Stimulated activated CD8-positive, alpha-beta memory T cell treated with anti-CD3 and anti-CD28 coated beads, Interleukin-12 subunit alpha, Interleukin-12 subunit beta, amount 100 ng/mL, for 24 hours (primary cell): Measurements from ENCODE around the gene DNAI2.

Experiments used
- DNase-seq: peaks from one replicate; pipeline ENCODE4 v3.0.0-alpha.2; 2020; ENCODE audit errors: extremely low read depth

DNAI2 gene

DNA sequence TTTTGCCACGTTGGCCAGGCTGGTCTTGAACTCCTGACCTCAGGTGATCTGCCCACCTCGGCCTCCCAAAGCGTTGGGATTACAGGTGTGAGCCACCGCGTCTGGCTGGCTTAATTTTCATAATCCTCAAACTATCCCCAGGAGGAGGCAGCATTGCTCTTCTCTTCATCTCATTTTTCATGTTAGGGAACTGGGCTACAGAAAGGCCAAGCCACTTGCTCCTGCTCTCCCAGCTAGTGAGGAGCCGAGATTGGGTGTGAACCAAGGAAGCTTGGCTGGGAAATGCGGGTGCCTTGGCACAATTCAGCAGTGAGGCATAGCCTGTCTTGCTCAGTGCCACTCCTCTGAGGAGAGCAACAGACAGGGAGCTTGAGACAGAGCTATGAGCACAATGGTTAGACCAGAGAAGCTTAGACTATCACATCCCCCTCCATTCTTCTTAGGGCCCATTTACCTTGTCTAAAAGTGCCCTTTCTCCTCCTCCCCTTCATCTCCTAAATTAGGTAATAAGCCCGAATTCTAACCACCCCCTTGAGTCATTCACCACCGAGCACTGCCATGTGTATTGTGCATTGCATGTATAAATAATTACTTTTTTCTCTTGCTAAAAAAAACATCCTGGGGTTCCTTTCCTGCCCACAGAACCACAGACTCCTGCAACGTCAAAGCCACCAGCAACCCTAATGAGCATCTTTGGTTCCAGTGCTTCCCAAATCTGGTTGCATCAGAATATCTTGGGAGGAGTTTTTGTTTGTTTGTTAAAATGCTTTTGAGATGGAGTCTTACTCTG, 32.0 kb downstream of the DNAI2 start:
- no peak for DNase-seq

DNA sequence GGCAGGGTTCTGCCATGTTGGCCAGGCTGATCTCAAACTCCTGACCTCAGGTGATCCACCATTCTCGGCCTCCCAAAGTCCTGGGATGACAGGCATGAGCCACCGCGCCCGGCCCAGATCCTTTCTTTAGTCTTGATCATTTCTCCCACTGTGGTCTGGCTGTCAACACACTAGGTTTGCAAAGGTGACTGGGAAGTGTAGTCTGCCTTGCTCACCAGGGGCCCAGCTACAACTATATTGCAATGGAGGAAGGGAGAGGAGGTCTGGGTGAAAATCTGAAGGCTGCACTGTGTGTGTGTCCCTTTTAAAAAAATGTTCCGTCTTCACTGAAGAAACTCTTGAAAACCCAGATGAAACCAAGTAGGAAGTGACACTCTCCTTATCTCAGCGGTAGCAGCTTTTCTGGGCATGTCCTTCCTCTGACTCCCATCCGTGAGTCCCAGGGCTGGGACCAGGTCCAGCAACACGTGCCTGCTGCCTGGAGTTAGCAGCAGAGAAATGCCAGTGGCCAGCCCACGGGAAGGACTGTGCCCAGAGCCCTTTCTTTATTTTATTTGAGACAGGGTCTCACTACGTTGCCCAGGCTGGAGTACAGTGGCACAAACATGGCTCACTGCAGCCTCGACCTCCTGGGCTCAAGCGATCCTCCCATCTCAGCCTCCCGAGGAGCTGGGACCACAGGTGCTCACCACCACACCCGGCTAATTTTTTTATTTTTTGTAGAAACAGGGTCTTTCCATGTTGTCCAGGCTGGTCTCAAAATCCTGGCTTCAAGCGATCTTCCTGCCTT, 34.1 kb downstream of the DNAI2 start:
- no peak for DNase-seq

- DNase-seq, result no peak
Observed at GRCh38 chr17:74309902-74310301, 35.9 kb downstream of the DNAI2 start.

- DNase-seq, result no peak
Observed at GRCh38 chr17:74314877-74315276, 40.8 kb downstream of the DNAI2 start.

DNA sequence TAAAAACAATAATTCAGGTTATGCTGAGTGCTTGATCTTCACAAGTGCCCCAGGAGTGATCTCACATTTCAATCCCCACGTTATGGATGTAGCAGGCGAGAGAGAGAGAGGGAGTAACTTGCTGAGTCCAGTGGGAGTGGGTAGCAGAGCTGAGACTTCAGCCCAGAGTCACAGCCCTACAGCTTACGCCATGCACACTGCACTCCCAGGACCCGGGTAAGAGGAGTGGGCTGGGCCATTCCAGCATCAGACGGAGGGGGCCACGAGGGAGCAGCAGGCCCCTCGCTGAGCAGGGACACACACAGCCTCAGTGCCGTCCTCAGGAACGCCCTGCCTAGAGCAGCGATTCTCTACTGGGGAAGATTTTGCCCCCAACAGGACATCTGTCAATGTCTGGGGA, 42.2 kb downstream of the DNAI2 start:
- no peak for DNase-seq

GRCh38 chr17:74317071-74317470, 43.0 kb downstream of the DNAI2 start:
- DNase-seq, result no peak

DNA sequence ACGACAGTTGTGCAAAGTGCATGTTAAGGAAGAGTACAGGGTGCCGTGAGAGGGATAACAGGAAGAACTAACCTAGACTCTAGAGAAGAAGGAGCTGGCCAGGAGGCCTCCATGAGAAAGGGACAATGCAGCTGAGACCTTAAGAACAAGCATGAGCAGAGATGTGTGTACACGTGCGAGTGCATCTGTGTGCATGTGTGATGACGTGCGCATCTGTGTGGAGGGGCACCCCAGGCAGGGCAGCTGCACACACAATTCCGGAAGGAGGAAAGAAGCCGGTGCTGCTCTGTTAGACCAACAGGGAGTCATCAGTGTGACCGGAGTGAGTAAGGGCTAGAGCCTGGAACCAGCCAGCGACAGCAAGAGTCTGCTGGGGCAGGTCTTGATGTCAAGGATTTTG, 44.4 kb downstream of the DNAI2 start:
- no peak for DNase-seq

GRCh38 chr17:74324521-74324920, 50.5 kb downstream of the DNAI2 start:
- no peak for DNase-seq

GRCh38 chr17:74325376-74325742, 51.3 kb downstream of the DNAI2 start:
- no peak for DNase-seq

GRCh38 chr17:74325743-74326379, 51.8 kb downstream of the DNAI2 start, which contains the start of gene KIF19:
KIF19 (plus strand) TSS chr17:74326226; CDS start chr17:74326350, 124 bp downstream.
- DNase-seq, result no peak

DNA sequence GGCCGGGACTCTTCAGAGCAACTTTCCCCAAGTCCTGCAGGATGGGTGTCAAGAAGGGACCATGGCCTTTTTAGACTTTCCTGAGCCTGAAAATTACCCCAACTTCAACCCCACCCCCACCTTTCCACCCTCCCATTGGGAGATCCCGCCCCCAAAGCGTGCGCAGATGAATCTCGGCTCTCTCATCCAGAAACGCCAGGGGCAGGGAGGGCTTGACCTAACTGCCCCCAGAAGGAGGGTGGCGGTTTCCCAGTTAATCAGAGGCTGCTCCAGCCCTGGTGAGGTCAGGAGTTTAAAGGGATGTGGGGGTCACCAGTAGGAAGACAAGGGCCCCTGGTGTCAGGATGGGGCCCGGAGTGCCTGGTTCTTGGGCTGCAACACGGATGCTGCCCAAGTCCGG, 52.5 kb downstream of the DNAI2 start:
- DNase-seq, result no peak

DNA sequence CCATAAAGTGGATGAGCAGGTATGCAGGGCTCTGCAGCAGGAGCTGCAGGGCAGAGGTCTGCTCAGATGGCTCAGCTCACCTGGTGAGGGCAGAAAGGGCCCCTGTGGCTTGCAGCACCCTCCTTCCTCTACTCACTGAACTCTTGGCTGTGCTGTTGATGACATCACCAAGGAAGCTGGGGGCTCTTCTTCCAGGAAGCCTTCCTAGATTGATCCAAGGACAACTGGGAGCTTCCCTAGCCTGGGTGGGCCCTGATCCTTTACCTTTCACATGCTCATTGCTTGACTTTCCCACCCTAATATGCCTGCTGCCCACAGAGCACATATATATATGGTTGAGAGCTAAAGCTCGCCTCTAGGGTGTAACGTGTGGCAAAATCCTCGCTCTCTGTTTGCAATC, 54.5 kb downstream of the DNAI2 start:
- no peak for DNase-seq

GRCh38 chr17:74329378-74329777, 55.3 kb downstream of the DNAI2 start:
- DNase-seq, result no peak

GRCh38 chr17:74330446-74330845, 56.4 kb downstream of the DNAI2 start:
- no peak for DNase-seq

DNA sequence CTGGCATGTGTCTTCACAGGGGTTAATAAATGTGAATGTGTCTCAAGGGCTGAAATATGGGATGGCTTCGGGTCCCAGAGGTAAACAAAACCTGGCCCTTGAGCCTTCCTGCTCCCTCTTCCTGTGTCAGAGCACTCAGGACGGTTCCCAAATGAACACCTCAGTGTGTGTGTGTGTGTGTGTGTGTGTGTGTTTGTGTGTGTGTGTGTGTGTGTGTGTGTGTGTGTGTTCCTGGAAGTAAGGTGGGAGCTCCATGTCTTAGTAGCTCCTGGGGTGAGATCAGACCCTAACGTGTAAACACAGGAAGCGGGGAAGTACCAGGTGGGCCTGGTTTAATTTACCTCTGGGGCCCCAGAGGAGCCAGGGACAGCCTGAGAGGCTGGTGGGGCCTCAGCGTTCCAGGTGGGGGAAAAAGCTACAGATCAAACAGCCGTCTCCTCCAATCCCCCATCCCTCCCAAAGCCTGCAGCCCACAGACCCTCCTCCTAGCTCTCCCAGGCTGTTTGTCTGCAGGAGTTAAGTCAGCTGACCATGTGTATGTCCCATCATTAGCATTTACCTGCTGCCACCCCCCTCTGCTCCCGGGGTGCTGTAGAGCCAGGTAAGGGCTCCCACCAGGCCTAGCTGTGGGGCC, 58.1 kb downstream of the DNAI2 start:
- no peak for DNase-seq

DNA sequence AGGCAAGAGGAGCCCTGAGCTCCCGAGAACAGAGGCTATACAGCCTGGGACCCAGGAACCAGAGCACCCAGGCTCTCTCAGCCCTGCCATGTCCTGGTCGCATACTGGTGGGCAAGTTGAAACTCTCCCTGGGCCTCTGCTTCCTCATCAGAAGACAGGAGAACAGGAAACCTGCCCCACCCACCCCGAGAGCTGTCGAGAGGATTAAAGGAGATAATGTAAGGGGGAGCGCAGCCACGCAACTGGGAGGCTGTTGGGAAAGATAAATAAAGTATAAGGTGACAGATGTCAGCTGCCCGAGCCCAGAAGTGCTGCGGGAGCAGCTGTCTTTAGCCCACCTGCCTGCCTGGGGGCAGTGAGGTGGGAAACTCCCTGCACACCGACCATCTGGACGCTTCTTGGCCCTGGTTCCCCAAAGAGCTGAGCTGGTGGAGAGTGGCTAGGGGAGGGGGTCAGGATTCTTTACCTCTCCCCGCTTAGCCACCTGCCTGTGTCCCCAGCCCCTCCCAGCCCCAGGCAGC, 58.8 kb downstream of the DNAI2 start:
- no peak for DNase-seq

- no peak for DNase-seq
Observed at GRCh38 chr17:74334393-74335039, 60.5 kb downstream of the DNAI2 start.

GRCh38 chr17:74335529-74336062, 61.6 kb downstream of the DNAI2 start:
- no peak for DNase-seq

DNA sequence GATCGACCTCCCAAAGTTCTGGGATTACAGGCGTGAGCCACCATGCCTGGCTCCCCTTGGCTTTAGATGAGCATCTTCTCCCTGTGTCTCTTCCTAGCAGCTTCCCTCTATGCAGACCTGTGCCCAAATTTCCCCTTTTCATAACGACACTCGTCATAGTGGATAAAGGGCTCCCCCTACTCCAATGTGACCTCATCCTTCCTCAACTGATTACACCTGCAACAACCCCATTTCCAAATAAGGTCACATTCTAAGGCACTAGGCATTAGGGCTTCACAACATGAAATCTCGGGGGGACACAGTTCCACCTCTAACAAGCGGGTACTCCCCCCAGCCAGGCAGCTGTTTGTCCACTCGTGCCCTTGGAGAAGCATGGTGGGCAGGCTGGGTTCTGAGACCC, 62.3 kb downstream of the DNAI2 start:
- DNase-seq, result no peak

DNA sequence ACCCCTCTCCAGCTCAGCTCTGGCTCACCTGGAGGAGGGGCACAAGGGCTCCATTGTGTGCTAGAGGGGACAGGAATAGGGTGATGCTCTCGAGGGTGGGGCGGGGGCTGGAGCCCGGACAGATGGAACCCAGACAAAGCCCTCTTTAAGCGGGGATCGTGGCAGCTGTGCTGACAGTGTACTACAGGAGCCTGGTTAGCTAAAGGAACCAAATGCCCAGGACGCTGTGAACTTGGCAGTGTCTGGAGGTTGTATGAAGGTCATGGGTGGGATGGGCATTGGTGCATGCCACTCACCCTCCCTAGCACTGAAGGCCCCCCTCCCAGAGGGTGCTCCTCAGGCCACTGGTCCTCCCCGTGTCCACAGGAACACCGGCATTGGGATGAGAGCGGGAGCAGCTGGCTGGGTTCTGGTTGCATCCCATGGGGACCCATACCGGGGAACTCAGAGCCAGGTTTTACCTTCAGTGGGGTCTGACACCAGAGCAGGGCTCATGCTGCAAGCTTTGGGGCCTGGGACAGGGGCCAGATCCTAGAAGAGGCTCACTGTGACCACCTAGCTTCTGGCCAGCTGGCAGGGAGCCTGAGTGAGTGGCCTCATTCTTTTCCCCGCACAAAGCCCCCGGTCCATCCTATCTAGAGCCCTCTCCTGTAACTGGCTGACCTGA, 63.9 kb downstream of the DNAI2 start:
- DNase-seq, result no peak
